Stimulated activated naive CD8-positive, alpha-beta T cell treated with anti-CD3 and anti-CD28 coated beads, Interleukin-15, amount 100 ng/mL, for 72 hours (primary cell): ENCODE results near the gene CLIC6.

Experiments used
- ATAC-seq: fragments of 150-1000 bp; cut with Tn5 transposase; 2 replicates; pipeline ENCODE4 v1.10.0; 2021; ENCODE audit warnings: mild to moderate bottlenecking, moderate library complexity
- DNase-seq, 2 donors: peaks; one replicate each; pipeline ENCODE4 v3.0.0; 2021 to 2022
- H3K27ac Mint-ChIP-seq, 2 donors: one replicate each; pipeline ENCODE4 v1.8.0; 2022; ENCODE audit warnings: mild to moderate bottlenecking in 2 of 2, mixed read lengths in 2 of 2, moderate library complexity in 2 of 2
- H3K27me3 Mint-ChIP-seq: one replicate; pipeline ENCODE4 v1.8.0; 2022; ENCODE audit warnings: mixed read lengths
- H3K4me1 Mint-ChIP-seq: one replicate; pipeline ENCODE4 v1.8.0; 2022; ENCODE audit warnings: mild to moderate bottlenecking, mixed read lengths
- H3K4me3 Mint-ChIP-seq, 2 donors: one replicate each; pipeline ENCODE4 v1.8.0; 2022; ENCODE audit warnings: mild to moderate bottlenecking in 2 of 2, mixed read lengths in 2 of 2, moderate library complexity in 1 of 2
- H3K9me3 Mint-ChIP-seq, 2 donors: one replicate each; pipeline ENCODE4 v1.8.0; 2022; ENCODE audit warnings: mixed read lengths in 2 of 2

Gene CLIC6

DNA sequence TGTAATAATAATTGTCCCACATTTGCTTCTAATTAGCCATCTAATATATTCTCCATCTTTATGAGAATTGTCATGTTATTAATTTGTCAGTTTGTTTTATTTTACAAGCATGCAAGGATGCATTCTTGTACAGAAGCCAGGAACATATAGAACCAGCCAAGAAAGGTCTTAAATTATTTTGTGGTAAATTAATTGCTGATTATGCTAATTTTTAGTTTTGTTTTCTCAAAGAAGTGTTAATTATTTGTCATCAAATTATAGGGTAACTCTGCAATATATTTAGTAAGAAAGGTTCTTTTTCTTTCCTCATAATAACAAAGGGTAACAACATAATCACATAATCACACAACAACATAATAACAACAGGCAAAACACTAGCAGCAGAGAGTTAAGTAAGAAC is 5.7 kb downstream of the CLIC6 start:
- ATAC-seq (no peak), DNase-seq (no peak)
- Mint-ChIP-seq H3K9me3 (no peaks in the 10 kb centered on the region), H3K4me3 (no peak overlapping the region), H3K27me3 (peaks cover 80% of the 10 kb centered on the region), H3K27ac (no peak overlapping the region), H3K4me1 (peaks cover 14% of the 10 kb centered on the region)

DNA sequence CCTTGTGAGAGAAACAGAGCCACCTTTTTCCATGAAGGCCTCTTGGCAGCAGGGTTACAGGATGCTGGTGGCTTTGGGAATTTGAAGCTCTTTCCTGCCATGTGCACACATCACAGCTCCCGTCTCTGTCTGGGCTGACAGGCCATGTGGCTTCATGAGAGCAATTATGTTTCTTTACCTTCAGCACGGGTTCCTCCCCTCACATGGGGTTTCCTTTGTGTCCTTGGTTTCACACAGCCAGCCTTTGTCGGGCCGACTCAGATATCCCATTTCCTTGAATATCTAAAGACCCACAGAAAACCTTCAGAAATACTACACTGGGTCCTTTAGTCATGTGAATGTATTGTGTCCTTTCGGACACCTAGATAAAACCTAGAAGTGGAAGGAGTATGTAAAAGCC is 7.1 kb downstream of the CLIC6 start:
- no peak for DNase-seq
- Mint-ChIP-seq H3K27me3 (peaks cover 83% of the 10 kb centered on the region), H3K4me3 (no peak overlapping the region), H3K4me1 (peaks cover 5% of the 10 kb centered on the region), H3K9me3 (peaks cover 0 to 7% of the 10 kb centered on the region in 2 donors), H3K27ac (no peak overlapping the region)
- no peak for ATAC-seq

DNA sequence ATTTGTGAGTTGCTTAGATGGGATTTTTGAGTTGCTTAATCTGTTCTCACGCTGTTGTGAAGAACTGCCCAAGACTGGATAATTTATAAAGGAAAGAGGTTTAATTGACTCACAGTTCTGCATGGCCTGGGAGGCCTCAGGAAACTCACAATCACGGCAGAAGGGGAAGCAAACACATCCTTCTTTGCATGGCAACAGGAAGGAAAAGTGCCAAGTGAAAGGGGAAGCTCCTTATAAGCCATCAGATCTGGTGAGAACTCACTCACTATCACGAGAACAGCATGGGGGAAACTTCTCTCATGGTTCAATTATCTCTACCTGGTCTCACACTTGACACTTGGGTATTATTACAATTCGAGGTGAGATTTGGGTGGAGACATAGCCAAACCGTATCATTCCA is 10.3 kb downstream of the CLIC6 start:
- DNase-seq (no peak), ATAC-seq (no peak)
- Mint-ChIP-seq H3K9me3 (peaks cover 14 to 20% of the 10 kb centered on the region in 2 donors), H3K27me3 (peaks cover 52% of the 10 kb centered on the region), H3K4me3 (no peak overlapping the region), H3K27ac (no peak overlapping the region), H3K4me1 (no peaks in the 10 kb centered on the region)

DNA sequence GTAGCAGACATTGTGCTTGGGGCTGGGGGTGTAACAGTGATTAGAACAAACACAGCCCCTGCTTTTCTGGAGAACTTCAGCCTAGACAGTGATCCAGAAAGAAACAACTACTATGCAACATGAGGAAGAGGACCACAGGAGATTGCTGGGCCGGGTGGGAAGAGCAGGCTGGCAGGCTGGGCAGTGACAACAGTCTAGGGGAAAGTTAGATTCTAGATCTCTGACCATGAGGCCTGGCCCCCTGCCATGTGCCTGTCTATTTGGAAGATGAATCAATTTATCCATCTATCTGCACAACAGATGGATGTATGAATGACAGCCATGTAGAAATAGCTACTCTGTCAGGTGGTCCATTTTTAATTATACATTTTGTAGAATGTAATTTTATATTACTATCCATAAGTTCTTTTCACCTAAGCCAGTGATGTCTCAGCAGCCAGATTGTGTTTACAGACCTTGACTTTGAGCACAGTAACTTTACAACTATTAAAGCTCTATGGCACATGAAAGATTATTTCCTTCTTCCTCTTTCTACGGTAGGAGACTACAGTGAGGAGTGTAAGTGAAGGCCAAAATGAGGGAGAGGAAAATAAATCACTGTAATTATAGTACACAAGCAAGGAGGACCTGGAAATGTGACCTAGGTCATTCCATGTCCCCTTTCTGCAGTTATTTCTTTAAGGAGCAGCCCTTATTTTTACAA is 15.5 kb downstream of the CLIC6 start:
- no peak for DNase-seq
- Mint-ChIP-seq H3K27ac (no peak overlapping the region), H3K4me1 (peaks cover 4% of the 10 kb centered on the region), H3K9me3 (peaks cover 14 to 20% of the 10 kb centered on the region in 2 donors), H3K4me3 (no peak overlapping the region), H3K27me3 (peaks cover 36% of the 10 kb centered on the region)
- ATAC-seq: no peak

DNA sequence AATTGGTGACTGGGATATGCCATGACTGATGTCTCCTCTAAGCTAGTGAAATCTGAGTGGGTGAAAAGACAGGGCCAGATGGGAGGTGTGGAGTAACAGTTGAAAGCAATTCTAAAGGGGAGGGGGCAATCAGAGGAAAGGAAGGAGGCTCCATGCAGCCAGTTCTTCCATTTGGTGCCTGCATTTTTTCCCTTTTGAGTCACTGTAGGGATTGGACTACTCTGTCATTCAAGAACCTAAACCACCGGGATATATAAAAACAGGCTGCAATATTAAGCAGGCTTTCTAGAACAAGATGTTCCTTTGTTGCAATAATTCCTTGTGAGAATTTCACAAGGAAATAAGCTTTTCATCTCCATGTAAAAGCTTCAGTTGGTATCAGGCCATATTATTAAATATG is 18.3 kb downstream of the CLIC6 start:
- Mint-ChIP-seq H3K27ac (no peak overlapping the region), H3K4me1 (peaks cover 4% of the 10 kb centered on the region), H3K27me3 (peaks cover 22% of the 10 kb centered on the region), H3K4me3 (no peak overlapping the region), H3K9me3 (peaks cover 1 to 5% of the 10 kb centered on the region in 2 donors)
- no peak for DNase-seq
- ATAC-seq: no peak

DNA sequence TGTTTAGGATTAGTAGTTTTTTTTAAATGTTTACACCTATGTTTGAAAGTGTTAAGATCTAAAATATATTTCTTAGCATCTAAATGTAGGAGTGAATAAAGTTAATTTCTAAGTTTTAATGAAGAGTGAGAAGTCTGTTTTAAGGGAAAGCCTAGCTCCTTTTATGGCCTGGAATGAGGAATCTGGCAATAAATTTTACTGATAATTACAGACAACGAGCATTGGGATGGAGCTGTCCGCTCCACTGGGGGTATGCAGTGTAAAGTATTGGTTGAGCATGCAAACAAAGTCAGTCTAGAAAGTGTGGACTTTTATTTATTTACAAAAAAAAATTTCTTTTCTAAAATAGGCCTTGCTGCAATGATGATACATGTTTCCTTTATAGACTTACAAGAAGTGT is 19.0 kb downstream of the CLIC6 start:
- H3K4me1 Mint-ChIP-seq: peaks cover 4% of the 10 kb centered on the region
- H3K27me3 Mint-ChIP-seq: peaks cover 28% of the 10 kb centered on the region
- ATAC-seq (no peak), DNase-seq (no peak)
- H3K9me3 Mint-ChIP-seq: no peaks in the 10 kb centered on the region
- H3K4me3 Mint-ChIP-seq: no peak overlapping the region
- no peak overlapping the region for H3K27ac Mint-ChIP-seq

DNA sequence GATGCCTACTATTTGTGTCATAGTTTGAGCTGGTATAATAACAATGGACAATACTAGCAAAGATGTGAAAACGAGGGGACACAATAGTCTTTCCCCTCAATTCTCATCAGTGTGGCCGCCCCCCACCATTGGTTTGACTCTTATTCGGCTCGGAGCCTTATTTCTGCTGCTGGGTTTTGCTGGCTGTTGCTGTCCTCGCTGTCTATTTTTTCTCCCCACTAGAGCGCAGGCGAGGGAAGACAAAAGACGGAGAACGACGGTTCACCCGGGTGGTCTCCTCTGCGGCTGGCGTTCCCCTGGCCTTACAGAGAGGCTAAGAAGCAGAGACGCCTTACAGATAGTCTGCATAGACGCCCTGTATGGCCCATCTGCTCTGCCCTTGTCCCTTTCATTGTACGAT is 19.4 kb downstream of the CLIC6 start:
- DNase-seq: peak in 1 of 2 donors; percentile 45
- H3K27ac Mint-ChIP-seq: peak overlapping the region in 1 of 2 donors; percentile 30
- peaks cover 28% of the 10 kb centered on the region for H3K27me3 Mint-ChIP-seq
- no peak for ATAC-seq
- no peaks in the 10 kb centered on the region for H3K9me3 Mint-ChIP-seq
- peak overlapping the region in 1 of 2 donors; percentile 4 for H3K4me3 Mint-ChIP-seq
- H3K4me1 Mint-ChIP-seq: peaks cover 4% of the 10 kb centered on the region

DNA sequence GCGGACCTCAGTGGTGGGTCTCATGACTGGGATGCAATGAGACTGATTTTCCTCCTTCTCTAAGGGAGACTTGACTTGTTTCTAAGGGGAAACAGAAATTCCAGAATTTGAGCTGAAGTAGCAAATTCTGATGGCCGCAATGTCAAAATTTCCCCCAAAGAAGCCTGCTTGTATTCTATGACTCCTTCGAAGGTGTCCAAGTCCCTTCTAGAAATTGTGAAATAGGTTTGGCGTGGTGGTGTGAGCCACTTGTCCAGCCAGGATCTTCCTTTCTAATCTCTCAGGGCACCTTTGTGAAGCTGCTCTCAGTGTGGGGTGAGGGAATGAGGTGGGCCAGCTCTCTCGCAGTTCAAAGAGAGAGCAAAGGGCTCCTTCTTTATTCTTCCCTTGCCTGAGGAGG is 19.9 kb downstream of the CLIC6 start:
- Mint-ChIP-seq H3K27ac (no peak overlapping the region), H3K9me3 (no peaks in the 10 kb centered on the region), H3K4me3 (no peak overlapping the region), H3K27me3 (peaks cover 28% of the 10 kb centered on the region), H3K4me1 (peaks cover 10% of the 10 kb centered on the region)
- ATAC-seq: no peak
- DNase-seq: no peak

DNA sequence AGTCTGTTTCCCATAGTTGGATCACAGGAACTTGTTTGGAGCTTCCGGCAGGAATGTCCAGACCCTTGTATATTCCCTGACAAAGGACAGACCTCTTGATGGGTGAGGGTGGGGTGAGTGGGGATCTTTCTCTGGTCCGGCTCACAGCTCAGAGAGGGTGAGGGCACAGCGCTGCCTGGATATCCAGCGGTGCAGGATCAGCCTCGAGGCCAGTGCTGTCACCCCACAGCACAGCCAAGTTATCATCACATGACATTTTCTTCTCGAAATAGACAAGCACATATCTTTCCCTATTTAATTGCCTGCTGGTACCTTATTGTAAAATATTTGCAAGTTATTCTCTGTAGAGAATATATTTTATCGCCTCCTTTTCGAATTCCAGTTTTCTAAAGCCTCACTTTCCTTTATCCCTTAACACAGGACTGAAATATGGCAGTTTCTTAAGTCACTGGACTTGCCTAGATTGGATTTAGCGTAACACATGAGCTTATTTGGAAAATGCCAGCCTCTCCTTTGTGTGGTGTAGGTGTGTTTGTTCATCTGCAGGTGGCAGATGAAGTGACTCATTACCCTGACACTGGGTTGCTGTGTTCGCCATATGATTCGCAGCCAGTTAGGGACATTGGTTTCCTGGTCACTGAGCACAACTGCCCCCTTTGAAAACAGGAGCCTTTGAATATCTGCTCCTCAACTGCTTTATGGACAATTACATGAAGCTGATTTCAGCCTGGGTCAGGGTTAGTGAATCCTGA is 21.4 kb downstream of the CLIC6 start:
- peaks cover 0 to 3% of the 10 kb centered on the region in 2 donors for H3K9me3 Mint-ChIP-seq
- no peak overlapping the region for H3K4me3 Mint-ChIP-seq
- no peak overlapping the region for H3K27ac Mint-ChIP-seq
- peaks cover 11% of the 10 kb centered on the region for H3K4me1 Mint-ChIP-seq
- no peak for DNase-seq
- no peak for ATAC-seq
- peaks cover 28% of the 10 kb centered on the region for H3K27me3 Mint-ChIP-seq

DNA sequence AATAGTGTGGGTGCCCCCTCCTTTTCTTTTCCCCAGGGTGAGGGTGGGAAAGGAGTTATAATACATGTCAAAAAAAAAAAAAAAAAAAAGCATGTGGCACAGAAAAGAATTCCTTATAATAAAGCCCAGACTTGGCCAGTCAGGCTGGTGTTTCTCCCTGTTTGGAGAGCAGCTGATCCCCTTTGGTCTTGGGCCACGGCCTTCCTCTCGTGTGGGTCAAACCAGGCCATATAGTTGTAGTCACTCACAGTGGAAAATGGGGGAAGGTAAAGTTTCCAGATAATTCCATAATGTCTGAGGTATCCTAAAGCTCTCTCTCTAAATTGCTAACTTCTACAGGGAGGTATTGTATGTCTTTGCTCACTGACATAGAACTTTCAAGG is 22.0 kb downstream of the CLIC6 start:
- no peak overlapping the region for H3K4me3 Mint-ChIP-seq
- no peak overlapping the region for H3K27ac Mint-ChIP-seq
- no peak for DNase-seq
- H3K27me3 Mint-ChIP-seq: peaks cover 28% of the 10 kb centered on the region
- peaks cover 11% of the 10 kb centered on the region for H3K4me1 Mint-ChIP-seq
- no peak for ATAC-seq
- H3K9me3 Mint-ChIP-seq: peaks cover 0 to 4% of the 10 kb centered on the region in 2 donors

DNA sequence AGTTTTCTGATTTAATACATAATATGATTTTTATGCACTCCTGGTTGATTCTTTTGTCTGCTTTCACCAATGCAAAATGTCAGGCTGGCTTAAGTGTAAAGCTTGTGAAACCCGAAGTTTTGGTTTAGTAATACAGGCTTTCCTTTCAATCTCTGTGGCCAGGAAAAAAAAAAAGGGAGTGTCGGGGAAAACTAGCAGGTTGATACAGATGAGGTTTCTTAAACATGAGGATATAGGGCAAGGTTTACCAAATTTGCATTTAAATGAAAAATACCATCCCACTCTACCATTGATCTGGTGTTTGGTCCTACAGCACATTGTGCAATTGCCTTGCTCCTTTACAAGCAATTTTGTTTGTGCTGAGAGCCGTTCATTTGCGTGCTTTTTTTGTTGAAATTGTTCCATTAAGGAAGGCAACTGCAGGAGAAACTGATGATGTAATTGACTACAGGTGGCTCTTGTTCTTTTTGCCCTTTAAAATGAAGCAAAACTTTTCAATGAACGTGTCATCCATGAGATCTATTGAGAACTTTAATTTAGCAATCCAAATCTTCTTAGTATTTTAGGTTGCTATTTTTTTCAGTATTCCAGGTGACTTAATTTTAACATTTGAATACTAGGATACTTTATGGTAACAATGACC is 22.7 kb downstream of the CLIC6 start:
- Mint-ChIP-seq H3K4me1 (peaks cover 11% of the 10 kb centered on the region), H3K4me3 (no peak overlapping the region), H3K9me3 (peaks cover 0 to 4% of the 10 kb centered on the region in 2 donors), H3K27ac (no peak overlapping the region), H3K27me3 (peaks cover 26% of the 10 kb centered on the region)
- no peak for DNase-seq
- ATAC-seq: no peak

DNA sequence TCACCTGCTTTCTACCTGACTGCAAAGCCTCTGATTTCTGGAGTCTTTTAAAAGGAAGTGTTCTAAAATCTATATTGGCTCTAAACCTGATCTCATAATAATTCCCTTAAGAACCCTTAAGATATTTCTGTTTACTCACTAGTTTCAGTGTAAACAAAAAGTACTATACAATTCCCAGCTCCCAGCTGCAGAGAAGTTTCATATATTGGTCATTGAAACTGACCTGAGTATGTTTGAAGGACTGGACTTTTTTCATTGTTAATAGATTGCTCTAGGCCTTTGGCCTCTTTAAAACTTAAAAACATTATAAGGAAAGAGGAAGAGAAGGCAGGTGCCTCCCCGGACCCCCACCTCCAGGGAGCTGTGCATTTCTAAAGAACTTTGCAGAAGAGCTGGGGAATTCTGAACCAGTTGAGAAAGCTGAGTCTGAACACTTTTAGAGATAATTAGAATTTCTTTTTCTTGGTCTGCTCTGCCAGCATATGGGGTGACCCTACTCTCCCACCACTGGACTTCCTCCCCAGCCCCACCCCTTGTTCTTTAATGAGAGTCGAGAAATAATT is 23.7 kb downstream of the CLIC6 start:
- no peak overlapping the region for H3K4me3 Mint-ChIP-seq
- H3K4me1 Mint-ChIP-seq: peaks cover 11% of the 10 kb centered on the region
- peaks cover 20% of the 10 kb centered on the region for H3K27me3 Mint-ChIP-seq
- DNase-seq (no peak), ATAC-seq (no peak)
- no peak overlapping the region for H3K27ac Mint-ChIP-seq
- peaks cover 0 to 4% of the 10 kb centered on the region in 2 donors for H3K9me3 Mint-ChIP-seq

DNA sequence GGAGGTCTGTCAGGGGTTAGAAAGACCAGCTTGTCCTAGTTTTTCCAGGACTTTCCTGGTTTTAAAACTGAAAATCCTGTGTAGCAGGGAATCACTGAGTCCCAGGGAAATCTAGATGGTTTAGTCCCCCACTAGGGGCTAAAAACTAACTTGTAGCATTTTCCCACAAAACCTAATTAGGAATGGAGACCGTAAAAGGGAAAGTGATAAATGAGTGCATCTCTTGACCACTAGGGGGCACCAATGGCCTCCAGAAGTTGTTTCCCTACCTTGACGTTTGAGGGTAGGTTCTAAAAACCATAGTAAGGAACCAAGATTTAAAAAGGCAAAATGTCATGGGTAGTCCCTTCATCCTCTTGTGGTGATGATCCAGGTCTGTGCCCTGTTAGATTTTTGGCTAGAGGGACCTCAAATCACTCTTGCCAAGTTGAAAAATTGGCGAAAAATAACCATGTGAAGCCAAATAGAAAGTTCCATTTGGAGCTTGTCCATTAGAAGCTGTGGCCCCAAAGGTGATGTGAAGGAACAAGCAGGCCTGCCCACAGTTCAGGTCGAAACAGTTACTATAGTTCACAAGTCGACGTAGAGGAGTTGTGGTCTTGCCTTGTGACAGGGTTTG is 24.5 kb downstream of the CLIC6 start:
- DNase-seq (peak; percentile 31 to 36), ATAC-seq (peak; percentile 39)
- H3K27me3 Mint-ChIP-seq: peaks cover 17% of the 10 kb centered on the region
- H3K4me1 Mint-ChIP-seq: peaks cover 9% of the 10 kb centered on the region
- peaks cover 0 to 4% of the 10 kb centered on the region in 2 donors for H3K9me3 Mint-ChIP-seq
- H3K27ac Mint-ChIP-seq: no peak overlapping the region
- no peak overlapping the region for H3K4me3 Mint-ChIP-seq

DNA sequence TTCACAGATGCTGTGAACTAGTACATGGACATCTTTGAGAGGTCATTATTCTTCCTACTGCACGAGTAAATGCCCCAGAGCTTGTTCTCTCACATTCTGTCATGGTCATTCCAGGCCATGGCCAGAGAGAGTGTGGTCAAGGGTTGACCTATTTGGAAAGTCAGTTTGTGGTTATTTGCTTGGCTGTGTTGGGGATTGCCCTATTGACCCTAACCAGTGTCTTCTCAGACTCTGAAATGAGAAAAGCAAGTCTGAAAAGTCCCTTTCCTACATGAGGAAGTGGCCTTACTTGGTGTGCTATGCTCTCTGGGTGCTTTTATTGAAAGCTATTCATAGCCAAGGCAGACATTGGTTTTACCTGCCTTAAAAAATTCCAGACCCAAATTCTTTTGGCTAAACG is 26.6 kb downstream of the CLIC6 start:
- no peak for ATAC-seq
- DNase-seq: no peak
- Mint-ChIP-seq H3K27me3 (peaks cover 8% of the 10 kb centered on the region), H3K4me1 (peaks cover 6% of the 10 kb centered on the region), H3K9me3 (peaks cover 0 to 4% of the 10 kb centered on the region in 2 donors), H3K27ac (no peak overlapping the region), H3K4me3 (no peak overlapping the region)

DNA sequence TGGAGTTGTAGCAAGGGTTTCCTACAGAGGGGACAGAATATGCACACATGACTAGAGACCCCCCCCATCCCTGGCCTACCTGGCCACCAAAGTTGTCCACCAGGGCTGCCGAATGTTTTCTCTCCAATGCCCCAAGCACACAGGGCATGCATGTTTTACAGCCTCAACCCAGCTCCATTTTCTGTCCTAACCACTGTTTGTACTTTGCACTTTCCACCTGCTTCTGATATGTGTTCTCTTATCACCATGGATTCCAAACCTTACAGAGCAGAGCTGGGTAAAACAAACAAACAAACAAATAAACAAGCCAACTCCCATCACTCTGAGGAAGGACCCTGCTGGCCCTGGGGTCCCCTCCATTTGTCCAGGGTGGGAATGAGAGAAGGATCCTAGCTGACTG is 27.3 kb downstream of the CLIC6 start:
- DNase-seq (no peak), ATAC-seq (no peak)
- no peak overlapping the region for H3K4me3 Mint-ChIP-seq
- peaks cover 6% of the 10 kb centered on the region for H3K4me1 Mint-ChIP-seq
- peaks cover 0 to 4% of the 10 kb centered on the region in 2 donors for H3K9me3 Mint-ChIP-seq
- peaks cover 8% of the 10 kb centered on the region for H3K27me3 Mint-ChIP-seq
- H3K27ac Mint-ChIP-seq: no peak overlapping the region
